ENCODE data around the gene PIK3C2A. TPM values are rescaled to one million over a fixed set of nuclear protein-coding genes. Genes with fewer than 3 reads are reported as not detected.

Gene PIK3C2A
- total RNA-seq, 1 donor from 2014 or later: 104 TPM

DNA sequence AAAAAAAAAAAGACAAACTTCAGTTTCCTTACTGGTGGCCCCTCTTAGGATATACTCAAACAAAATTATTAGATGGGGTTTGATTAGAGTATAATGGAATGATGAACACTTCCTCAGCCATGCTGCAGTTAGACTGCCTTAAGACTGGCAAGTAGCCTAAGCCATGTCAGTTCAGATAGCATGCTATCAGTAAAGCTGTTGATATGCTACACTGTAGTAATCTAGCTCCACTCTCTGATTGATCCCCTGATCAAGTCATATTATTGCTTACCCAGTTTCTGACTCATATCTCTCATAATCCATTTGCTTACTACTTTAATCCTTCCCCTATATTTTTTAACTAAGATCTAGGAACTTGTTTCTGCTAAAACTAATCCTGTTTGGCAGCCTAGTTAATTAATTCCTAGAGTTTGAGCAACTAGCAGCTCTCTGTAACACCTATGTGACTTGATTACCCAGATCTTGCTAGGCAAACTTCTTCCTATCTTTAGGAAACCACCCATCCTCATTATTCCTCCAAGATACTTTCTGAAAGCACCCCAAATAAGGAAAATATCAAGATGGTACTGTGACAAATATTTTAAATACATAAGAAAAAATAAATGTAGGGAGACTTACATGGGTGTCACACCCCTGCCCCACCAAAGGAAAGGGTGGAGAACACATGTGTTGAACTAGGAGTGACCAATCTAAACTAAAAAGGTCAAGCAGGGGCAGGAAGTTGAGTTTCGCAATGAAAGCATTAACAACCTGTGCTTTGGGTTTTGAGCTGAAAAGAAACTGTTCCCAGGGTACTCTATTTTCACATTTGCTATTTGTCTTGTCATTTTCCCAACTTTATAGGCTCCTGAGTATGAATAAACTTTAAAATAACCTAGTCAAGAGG, 43.2 kb downstream of the PIK3C2A start:
- H3K9me3 ChIP-seq (ENCODE audit: low read depth): no peaks in the 10 kb centered on the region
- no peak overlapping the region for H3K4me2 ChIP-seq
- H3K27me3 Mint-ChIP-seq (ENCODE audit: insufficient read depth, low read depth): no peaks in the 10 kb centered on the region
- H2AFZ ChIP-seq (replicated peaks): no peak overlapping the region
- H3K9ac ChIP-seq: no peak overlapping the region
- H4K20me1 ChIP-seq (ENCODE audit: low read depth): peaks cover 69% of the 10 kb centered on the region
- H3K9me3 Mint-ChIP-seq: no peaks in the 10 kb centered on the region
- peaks cover 97% of the 10 kb centered on the region for H3K79me2 ChIP-seq (ENCODE audit: low read depth)
- H3K36me3 ChIP-seq: peaks cover 8% of the 10 kb centered on the region
- no peak overlapping the region for H3K27ac Mint-ChIP-seq
- H3F3A ChIP-seq (ENCODE audit: low read depth): peaks cover 4% of the 10 kb centered on the region
- H3K36me3 Mint-ChIP-seq: peaks cover 18% of the 10 kb centered on the region
- peaks cover 7% of the 10 kb centered on the region for H3K4me1 Mint-ChIP-seq
- no peaks in the 10 kb centered on the region for H3K27me3 ChIP-seq
- H3K4me3 ChIP-seq: no peak overlapping the region
- no peak overlapping the region for H3K4me3 Mint-ChIP-seq
- no peaks in the 10 kb centered on the region for H3K4me1 ChIP-seq
- DNase-seq (ENCODE audit: low spot score): no peak
- no peak overlapping the region for H3K27ac ChIP-seq
- TF ChIP-seq, protein P1, sequence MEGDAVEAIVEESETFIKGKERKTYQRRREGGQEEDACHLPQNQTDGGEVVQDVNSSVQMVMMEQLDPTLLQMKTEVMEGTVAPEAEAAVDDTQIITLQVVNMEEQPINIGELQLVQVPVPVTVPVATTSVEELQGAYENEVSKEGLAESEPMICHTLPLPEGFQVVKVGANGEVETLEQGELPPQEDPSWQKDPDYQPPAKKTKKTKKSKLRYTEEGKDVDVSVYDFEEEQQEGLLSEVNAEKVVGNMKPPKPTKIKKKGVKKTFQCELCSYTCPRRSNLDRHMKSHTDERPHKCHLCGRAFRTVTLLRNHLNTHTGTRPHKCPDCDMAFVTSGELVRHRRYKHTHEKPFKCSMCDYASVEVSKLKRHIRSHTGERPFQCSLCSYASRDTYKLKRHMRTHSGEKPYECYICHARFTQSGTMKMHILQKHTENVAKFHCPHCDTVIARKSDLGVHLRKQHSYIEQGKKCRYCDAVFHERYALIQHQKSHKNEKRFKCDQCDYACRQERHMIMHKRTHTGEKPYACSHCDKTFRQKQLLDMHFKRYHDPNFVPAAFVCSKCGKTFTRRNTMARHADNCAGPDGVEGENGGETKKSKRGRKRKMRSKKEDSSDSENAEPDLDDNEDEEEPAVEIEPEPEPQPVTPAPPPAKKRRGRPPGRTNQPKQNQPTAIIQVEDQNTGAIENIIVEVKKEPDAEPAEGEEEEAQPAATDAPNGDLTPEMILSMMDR (IDR thresholded peaks at IDR 0.05): no peak
- TF ChIP-seq EZH2phosphoT487 (IDR thresholded peaks at IDR 0.05): no peak
- TF ChIP-seq EZH2 (IDR thresholded peaks at IDR 0.05): no peak

DNA sequence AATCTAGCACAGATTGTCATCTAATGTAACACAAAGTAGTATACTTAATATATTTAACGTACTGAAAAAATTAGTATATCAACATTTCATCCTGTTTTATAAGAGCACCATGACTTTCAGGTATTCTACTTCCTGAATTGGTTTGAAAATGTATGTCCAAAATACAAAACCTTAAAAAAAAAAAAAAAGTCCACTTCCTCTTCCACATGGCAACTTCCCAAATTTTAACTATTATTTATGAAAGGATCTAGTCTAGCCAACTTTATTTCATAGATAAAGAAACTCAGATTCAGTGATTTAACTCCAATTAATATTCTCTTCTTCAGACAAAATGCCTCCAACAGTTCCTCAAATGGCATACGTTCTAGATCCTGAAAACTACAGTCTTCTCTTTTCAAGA, 44.0 kb downstream of the PIK3C2A start:
- H3K9me3 Mint-ChIP-seq: no peaks in the 10 kb centered on the region
- no peak overlapping the region for H3K27ac Mint-ChIP-seq
- Histone ChIP-seq H3F3A (ENCODE audit: low read depth) (peaks cover 4% of the 10 kb centered on the region), H3K4me2 (no peak overlapping the region), H3K9ac (no peak overlapping the region), H4K20me1 (ENCODE audit: low read depth) (peaks cover 78% of the 10 kb centered on the region), H3K4me1 (no peaks in the 10 kb centered on the region), H2AFZ (replicated peaks) (no peak overlapping the region), H3K79me2 (ENCODE audit: low read depth) (peaks cover 97% of the 10 kb centered on the region), H3K36me3 (peaks cover 8% of the 10 kb centered on the region), H3K4me3 (no peak overlapping the region), H3K27ac (no peak overlapping the region), H3K27me3 (no peaks in the 10 kb centered on the region), H3K9me3 (ENCODE audit: low read depth) (no peaks in the 10 kb centered on the region)
- no peak for TF ChIP-seq EZH2phosphoT487 (IDR thresholded peaks at IDR 0.05)
- TF ChIP-seq EZH2 (IDR thresholded peaks at IDR 0.05): no peak
- TF ChIP-seq, protein P1 (IDR thresholded peaks at IDR 0.05): no peak
- H3K4me1 Mint-ChIP-seq: peaks cover 10% of the 10 kb centered on the region
- H3K27me3 Mint-ChIP-seq (ENCODE audit: insufficient read depth, low read depth): no peaks in the 10 kb centered on the region
- no peak overlapping the region for H3K4me3 Mint-ChIP-seq
- H3K36me3 Mint-ChIP-seq: peaks cover 13% of the 10 kb centered on the region
- no peak for DNase-seq (ENCODE audit: low spot score)

DNA sequence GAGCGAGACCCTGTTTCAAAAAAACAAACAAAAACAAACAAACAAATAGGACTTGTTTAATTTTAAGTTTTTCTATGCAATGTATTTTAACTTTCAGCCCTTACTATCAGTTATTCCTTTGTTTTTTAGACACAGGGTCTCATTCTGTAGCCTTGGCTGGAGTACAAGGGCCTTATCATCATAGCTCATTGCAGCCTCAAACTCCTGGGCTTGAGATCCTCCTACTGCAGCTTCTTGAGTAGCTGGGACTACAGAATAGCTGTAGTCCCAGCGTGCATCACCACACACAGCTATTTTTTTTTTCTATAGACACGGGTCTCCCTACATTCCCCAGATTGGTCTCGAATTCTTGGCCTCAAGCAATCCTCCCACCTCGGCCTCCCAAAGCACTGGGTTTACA, 44.5 kb downstream of the PIK3C2A start:
- H3K4me3 Mint-ChIP-seq: no peak overlapping the region
- no peaks in the 10 kb centered on the region for H3K4me1 ChIP-seq

More for the DNA sequence above, 44.5 kb downstream of the PIK3C2A start:
- no peak overlapping the region for H3K27ac ChIP-seq
- Mint-ChIP-seq H3K27me3 (ENCODE audit: insufficient read depth, low read depth) (no peaks in the 10 kb centered on the region), H3K4me1 (peaks cover 10% of the 10 kb centered on the region), H3K9me3 (no peaks in the 10 kb centered on the region), H3K27ac (no peak overlapping the region), H3K36me3 (peaks cover 10% of the 10 kb centered on the region)
- no peak for DNase-seq (ENCODE audit: low spot score)
- peaks cover 97% of the 10 kb centered on the region for H3K79me2 ChIP-seq (ENCODE audit: low read depth)
- H3K9me3 ChIP-seq (ENCODE audit: low read depth): no peaks in the 10 kb centered on the region
- H3K27me3 ChIP-seq: no peaks in the 10 kb centered on the region
- H3K9ac ChIP-seq: no peak overlapping the region
- H3F3A ChIP-seq (ENCODE audit: low read depth): peaks cover 4% of the 10 kb centered on the region
- H2AFZ ChIP-seq (replicated peaks): no peak overlapping the region
- peaks cover 8% of the 10 kb centered on the region for H3K36me3 ChIP-seq
- no peak overlapping the region for H3K4me2 ChIP-seq
- H4K20me1 ChIP-seq (ENCODE audit: low read depth): peaks cover 82% of the 10 kb centered on the region
- H3K4me3 ChIP-seq: no peak overlapping the region
- no peak for TF ChIP-seq EZH2phosphoT487 (IDR thresholded peaks at IDR 0.05)
- TF ChIP-seq EZH2 (IDR thresholded peaks at IDR 0.05): no peak
- TF ChIP-seq, protein P1 (IDR thresholded peaks at IDR 0.05): no peak

Measured in neural progenitor cell (in vitro differentiated cells).